HG03045 (cell line): ENCODE measurements around the gene SLAIN1.
"Not testable (repeated sequence)": the region's sequence is repeated elsewhere in the genome, so short reads cannot be mapped to it uniquely, and the experiment has no call there.

ENCODE experiments used
- ATAC-seq: cut with Tn5 transposase; IDR thresholded peaks from one replicate; pipeline ENCODE4 v1.9.1; 2021; ENCODE audit warnings: mild to moderate bottlenecking, moderate library complexity; ENCODE audit not compliant: unreplicated experiment

SLAIN1 gene

GRCh38 chr13:77697217-77698103, at the start of gene SLAIN1:
Gene SLAIN1, plus strand, starts transcription at chr13:77697687. Its CDS starts 227 bp downstream, at chr13:77697914.
- ATAC-seq = peak; percentile 77

- no peak for ATAC-seq
Measured at GRCh38 chr13:77650409-77650808, 47.1 kb upstream of the SLAIN1 start.

GRCh38 chr13:77653301-77653700, 44.2 kb upstream of the SLAIN1 start:
- ATAC-seq = no peak

GRCh38 chr13:77660016-77660415, 37.5 kb upstream of the SLAIN1 start:
- ATAC-seq = not testable (repeated sequence)

GRCh38 chr13:77660841-77661250, 36.6 kb upstream of the SLAIN1 start:
- ATAC-seq = no peak

GRCh38 chr13:77662301-77662700, 35.2 kb upstream of the SLAIN1 start:
- ATAC-seq = not testable (repeated sequence)

GRCh38 chr13:77662831-77663230, 34.7 kb upstream of the SLAIN1 start:
- not testable (repeated sequence) for ATAC-seq

- ATAC-seq = no peak
Measured at GRCh38 chr13:77674852-77675251, 22.6 kb upstream of the SLAIN1 start.

GRCh38 chr13:77678691-77679235, 18.7 kb upstream of the SLAIN1 start:
- ATAC-seq = no peak

GRCh38 chr13:77687799-77688198, 9.7 kb upstream of the SLAIN1 start:
- no peak for ATAC-seq

- no peak for ATAC-seq
Measured at GRCh38 chr13:77691871-77692270, 5.6 kb upstream of the SLAIN1 start.

GRCh38 chr13:77692746-77693448, 4.6 kb upstream of the SLAIN1 start:
- ATAC-seq = no peak

- ATAC-seq = no peak
Measured at GRCh38 chr13:77693449-77693940, 4.0 kb upstream of the SLAIN1 start.

- ATAC-seq = no peak
Measured at GRCh38 chr13:77696006-77696878, 1.2 kb upstream of the SLAIN1 start.

GRCh38 chr13:77696879-77697216, 639 bp upstream of the SLAIN1 start:
- peak; percentile 0 for ATAC-seq

GRCh38 chr13:77698201-77699058, 943 bp downstream of the SLAIN1 start:
- peak; percentile 28 for ATAC-seq

GRCh38 chr13:77699059-77699680, 1.7 kb downstream of the SLAIN1 start:
- ATAC-seq = no peak

GRCh38 chr13:77701305-77701704, 3.8 kb downstream of the SLAIN1 start:
- ATAC-seq = no peak

GRCh38 chr13:77702366-77702765, 4.9 kb downstream of the SLAIN1 start:
- no peak for ATAC-seq
